Gastroesophageal sphincter (tissue), 3 donors: ENCODE results near the gene MED25.

Experiments
- EP300 ChIP-seq: sonication (generic); formaldehyde crosslinking; IDR thresholded peaks from one replicate; pipeline ENCODE4 v1.6.1; 2017; ENCODE audit warnings: antibody characterized with exemption, mild to moderate bottlenecking
- POLR2A ChIP-seq, 2 donors: fragments of 450-650 bp; IDR thresholded peaks; one replicate each; pipeline ENCODE4 v1.6.1; 2017; ENCODE audit warnings: antibody characterized with exemption in 2 of 2, mild to moderate bottlenecking in 2 of 2, moderate library complexity in 1 of 2
- TF ChIP-seq, protein P1 (sequence below), 4 experiments: fragments of 200-600 bp in 2 of 4; fragments of 450-650 bp in 2 of 4; sonication (generic) in 1 of 4; IDR thresholded peaks; one replicate each; pipeline ENCODE4 v1.5.1; 2017 to 2019; ENCODE audit warnings: antibody characterized with exemption in 4 of 4, mild to moderate bottlenecking in 2 of 4, moderate library complexity in 2 of 4

DNA sequence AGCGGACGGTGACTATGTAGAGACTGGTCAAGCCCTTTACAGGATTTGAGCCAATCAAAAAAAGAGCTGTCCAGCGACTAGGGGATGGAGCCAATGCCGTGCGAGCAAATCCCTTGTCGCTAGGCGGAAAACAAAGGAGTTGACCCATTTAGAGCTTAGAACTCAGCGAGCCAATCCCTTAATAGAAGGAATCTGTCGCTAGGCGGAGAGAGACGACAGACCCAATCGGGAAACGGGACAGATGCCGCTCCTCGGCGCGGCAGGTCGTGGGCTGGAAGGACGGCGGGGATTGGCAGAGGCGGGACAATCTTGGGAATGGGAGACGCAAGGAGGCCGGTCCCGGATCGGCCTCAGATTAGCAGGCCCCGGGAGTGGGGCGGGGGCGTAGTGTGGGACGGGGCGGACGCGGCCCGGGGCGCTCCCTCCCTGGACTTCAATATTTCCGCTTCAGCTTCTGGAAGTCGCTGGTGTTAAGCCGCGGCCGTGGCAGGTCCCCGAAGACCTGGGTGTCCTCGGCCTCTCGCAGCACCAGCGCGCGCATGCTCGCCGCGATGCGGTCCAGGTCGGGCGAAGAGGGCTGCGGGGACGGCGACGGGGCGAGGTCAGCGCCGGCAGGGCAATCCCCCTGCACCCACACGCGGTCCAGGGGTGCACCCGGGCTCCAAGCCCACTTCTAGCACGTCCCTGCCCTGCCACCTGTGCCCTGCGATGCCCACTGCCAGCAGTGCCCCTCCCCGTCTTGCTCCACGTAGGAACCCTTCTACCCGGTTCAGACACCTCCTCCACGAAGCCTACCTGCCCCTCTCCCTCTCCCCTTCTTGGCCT lies 51.6 kb downstream of the MED25 start:
- TF ChIP-seq, protein P1, sequence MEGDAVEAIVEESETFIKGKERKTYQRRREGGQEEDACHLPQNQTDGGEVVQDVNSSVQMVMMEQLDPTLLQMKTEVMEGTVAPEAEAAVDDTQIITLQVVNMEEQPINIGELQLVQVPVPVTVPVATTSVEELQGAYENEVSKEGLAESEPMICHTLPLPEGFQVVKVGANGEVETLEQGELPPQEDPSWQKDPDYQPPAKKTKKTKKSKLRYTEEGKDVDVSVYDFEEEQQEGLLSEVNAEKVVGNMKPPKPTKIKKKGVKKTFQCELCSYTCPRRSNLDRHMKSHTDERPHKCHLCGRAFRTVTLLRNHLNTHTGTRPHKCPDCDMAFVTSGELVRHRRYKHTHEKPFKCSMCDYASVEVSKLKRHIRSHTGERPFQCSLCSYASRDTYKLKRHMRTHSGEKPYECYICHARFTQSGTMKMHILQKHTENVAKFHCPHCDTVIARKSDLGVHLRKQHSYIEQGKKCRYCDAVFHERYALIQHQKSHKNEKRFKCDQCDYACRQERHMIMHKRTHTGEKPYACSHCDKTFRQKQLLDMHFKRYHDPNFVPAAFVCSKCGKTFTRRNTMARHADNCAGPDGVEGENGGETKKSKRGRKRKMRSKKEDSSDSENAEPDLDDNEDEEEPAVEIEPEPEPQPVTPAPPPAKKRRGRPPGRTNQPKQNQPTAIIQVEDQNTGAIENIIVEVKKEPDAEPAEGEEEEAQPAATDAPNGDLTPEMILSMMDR (IDR thresholded peaks at IDR 0.05) = peak in 1 of 4 experiments; percentile 14
- TF ChIP-seq POLR2A (IDR thresholded peaks at IDR 0.05) = peak; percentile 40 to 59
- no peak for TF ChIP-seq EP300
